ENCODE measurements around the gene ZNF267. TPM values are rescaled to one million over a fixed set of nuclear protein-coding genes. Genes with fewer than 3 reads are reported as not detected.

Gene ZNF267
- total and polyA plus RNA-seq, 2 of the 13 experiments (the other 11 are each of a cell fraction or from before 2014, with no cell fraction given), result 3.0 to 30.0 TPM

DNA sequence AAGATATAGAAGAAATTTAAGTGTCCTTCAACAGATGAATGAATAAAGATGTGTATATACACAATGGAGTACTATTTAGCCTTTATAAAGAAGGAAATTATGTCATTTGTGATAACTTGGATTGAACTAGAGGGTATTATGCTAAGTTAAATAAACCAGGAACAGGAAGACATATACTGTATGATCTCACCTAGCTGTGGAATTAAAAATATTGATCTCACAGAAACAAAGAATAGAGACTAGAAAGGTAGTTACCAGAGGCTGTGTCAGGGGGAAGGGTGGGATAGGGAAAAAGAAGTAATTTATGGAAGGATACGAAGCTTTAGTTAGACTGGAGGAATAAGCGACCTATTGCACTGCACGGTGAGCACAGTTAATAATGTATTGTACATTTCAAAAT lies 5.4 kb upstream of the ZNF267 start:
- H3K9ac ChIP-seq (ENCODE audit: insufficient read depth, low read depth, low read length), result no peak overlapping the region
- in situ Hi-C loops (cut with HindIII; ENCODE audit: extremely low pct_ligation_motif_present, low pct_unique_long_range_greater_than_20kb), result loop anchor here (25.0 kb wide), 1 partner anchor 656 kb away; the partner anchor contains the start of genes PYCARD, PYDC1 and TRIM72
- no peak for ATAC-seq
- no peak for FAIRE-seq
- H3K4me2 ChIP-seq (ENCODE audit: low read depth, low read length), result no peak overlapping the region
- H3K36me3 ChIP-seq (replicated peaks in 1 of 2; ENCODE audit: control insufficient read depth in 1 of 2, insufficient read depth in 2 of 2, low read length in 2 of 2), result no peaks in the 10 kb centered on the region
- H3K27ac ChIP-seq (ENCODE audit: extremely low read length, insufficient read depth, low read length), result no peak overlapping the region
- BruUV-seq (replicated peaks), result no TSS peak
- ChIA-PET CTCF (ENCODE audit: low intra/inter-chr PET ratio, low total read pairs) (interaction anchor here (1.3 to 3.0 kb wide), 2 partner anchors 9 to 883 kb away, joined by 10 to 18 read pairs; partner anchors contain the start of gene HSD3B7), POLR2A (no interaction called here)
- H3K4me3 ChIP-seq (replicated peaks in 1 of 3; ENCODE audit: insufficient read depth in 1 of 3, low read depth in 2 of 3, low read length in 3 of 3), result no peak overlapping the region
- no peak overlapping the region for H2AFZ ChIP-seq (ENCODE audit: low read length)
- peaks cover 0 to 22% of the 10 kb centered on the region in 2 experiments; a peak in 2 of 5 replicates for H3K27me3 ChIP-seq (ENCODE audit: control insufficient read depth in 1 of 2, insufficient read depth in 2 of 2, low read length in 2 of 2)
- intact Hi-C loops (cut with micrococcal nuclease; ENCODE audit: unreplicated experiment), result loop anchor here (1.0 to 10.0 kb wide), 2 partner anchors 9 to 883 kb away; partner anchors contain the start of gene HSD3B7
- WGBS (ENCODE audit: low lambda C conversion rate), result under 1% methylated on average over 3 of the region's 3 CpGs
- no peaks in the 10 kb centered on the region for H4K20me1 ChIP-seq (ENCODE audit: insufficient read depth, low read length)
- TF ChIP-seq, protein P1, sequence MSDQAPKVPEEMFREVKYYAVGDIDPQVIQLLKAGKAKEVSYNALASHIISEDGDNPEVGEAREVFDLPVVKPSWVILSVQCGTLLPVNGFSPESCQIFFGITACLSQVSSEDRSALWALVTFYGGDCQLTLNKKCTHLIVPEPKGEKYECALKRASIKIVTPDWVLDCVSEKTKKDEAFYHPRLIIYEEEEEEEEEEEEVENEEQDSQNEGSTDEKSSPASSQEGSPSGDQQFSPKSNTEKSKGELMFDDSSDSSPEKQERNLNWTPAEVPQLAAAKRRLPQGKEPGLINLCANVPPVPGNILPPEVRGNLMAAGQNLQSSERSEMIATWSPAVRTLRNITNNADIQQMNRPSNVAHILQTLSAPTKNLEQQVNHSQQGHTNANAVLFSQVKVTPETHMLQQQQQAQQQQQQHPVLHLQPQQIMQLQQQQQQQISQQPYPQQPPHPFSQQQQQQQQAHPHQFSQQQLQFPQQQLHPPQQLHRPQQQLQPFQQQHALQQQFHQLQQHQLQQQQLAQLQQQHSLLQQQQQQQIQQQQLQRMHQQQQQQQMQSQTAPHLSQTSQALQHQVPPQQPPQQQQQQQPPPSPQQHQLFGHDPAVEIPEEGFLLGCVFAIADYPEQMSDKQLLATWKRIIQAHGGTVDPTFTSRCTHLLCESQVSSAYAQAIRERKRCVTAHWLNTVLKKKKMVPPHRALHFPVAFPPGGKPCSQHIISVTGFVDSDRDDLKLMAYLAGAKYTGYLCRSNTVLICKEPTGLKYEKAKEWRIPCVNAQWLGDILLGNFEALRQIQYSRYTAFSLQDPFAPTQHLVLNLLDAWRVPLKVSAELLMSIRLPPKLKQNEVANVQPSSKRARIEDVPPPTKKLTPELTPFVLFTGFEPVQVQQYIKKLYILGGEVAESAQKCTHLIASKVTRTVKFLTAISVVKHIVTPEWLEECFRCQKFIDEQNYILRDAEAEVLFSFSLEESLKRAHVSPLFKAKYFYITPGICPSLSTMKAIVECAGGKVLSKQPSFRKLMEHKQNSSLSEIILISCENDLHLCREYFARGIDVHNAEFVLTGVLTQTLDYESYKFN (CRISPR knock-in tag; conservative IDR thresholded peaks at IDR 0.05), result no peak
- TF ChIP-seq PHF21A (CRISPR knock-in tag; IDR thresholded peaks at IDR 0.05) (no peak), SUZ12 (IDR thresholded peaks at IDR 0.05; ENCODE audit: low read depth, low read length) (no peak)
- no peaks in the 10 kb centered on the region for H3K79me2 ChIP-seq (ENCODE audit: insufficient read depth, low read length)
- H3K9me3 ChIP-seq (ENCODE audit: low read length), result no peaks in the 10 kb centered on the region
- H3K4me1 ChIP-seq (ENCODE audit: insufficient read depth, low read length), result peaks cover 21% of the 10 kb centered on the region
- DNase-seq (ENCODE audit: low spot score), result no peak
